Liver (tissue), 9 donors: ENCODE results near the gene ELL2. TPM values are rescaled to one million over a fixed set of nuclear protein-coding genes. Genes with fewer than 3 reads are reported as not detected.
A peak's percentile ranks its signal among the peaks of the same experiment; 100 is the strongest.

ENCODE experiments used
- DNase-seq: peaks from one replicate; pipeline ENCODE4 v3.0.0-alpha.2; 2017; ENCODE audit warnings: low spot score
- H3K27ac ChIP-seq, 2 donors: one replicate each; pipeline ENCODE4 v1.7.0; 2013; ENCODE audit warnings: inconsistent platforms in 2 of 2, low read length in 2 of 2, control low read depth in 1 of 2, low read depth in 1 of 2, mild to moderate bottlenecking in 1 of 2
- H3K27me3 ChIP-seq, 4 donors: one replicate each; pipeline versions ENCODE4 v1.6.1 to v1.7.0; 2013; ENCODE audit warnings: low read length in 3 of 4, inconsistent platforms in 1 of 4, mild to moderate bottlenecking in 1 of 4, moderate library complexity in 1 of 4; ENCODE audit not compliant: control insufficient read depth in 4 of 4, insufficient read depth in 4 of 4
- H3K36me3 ChIP-seq, 4 donors: one replicate each; pipeline versions ENCODE4 v1.6.1 to v1.7.0; 2013; ENCODE audit warnings: low read length in 3 of 4, mild to moderate bottlenecking in 3 of 4, low read depth in 1 of 4, moderate library complexity in 1 of 4; ENCODE audit not compliant: control insufficient read depth in 4 of 4, insufficient read depth in 3 of 4
- H3K4me1 ChIP-seq, 4 donors: one replicate each; pipeline versions ENCODE4 v1.6.1 to v1.7.0; 2013; ENCODE audit warnings: low read length in 3 of 4, mild to moderate bottlenecking in 3 of 4, moderate library complexity in 1 of 4; ENCODE audit not compliant: control insufficient read depth in 4 of 4, insufficient read depth in 4 of 4
- H3K4me3 ChIP-seq, 3 donors: one replicate each; pipeline versions ENCODE4 v1.6.1 to v1.7.0; 2013; ENCODE audit warnings: low read length in 3 of 3, control low read depth in 1 of 3, low read depth in 1 of 3, mild to moderate bottlenecking in 1 of 3
- H3K9ac ChIP-seq, 2 donors: one replicate each; pipeline ENCODE4 v1.7.0; 2013; ENCODE audit warnings: low read length in 2 of 2, mild to moderate bottlenecking in 2 of 2, moderate library complexity in 2 of 2, control low read depth in 1 of 2, low read depth in 1 of 2
- H3K9me3 ChIP-seq, 4 donors: one replicate each; pipeline versions ENCODE4 v1.6.1 to v1.7.0; 2013; ENCODE audit warnings: low read length in 3 of 4; ENCODE audit not compliant: control insufficient read depth in 4 of 4
- EGR1 ChIP-seq, 2 donors: IDR thresholded peaks; 2 replicates each; pipeline ENCODE4 v1.6.1; 2016 to 2018; ENCODE audit warnings: antibody characterized with exemption in 2 of 2, low read depth in 2 of 2
- FOXA1 ChIP-seq: IDR thresholded peaks from 2 replicates; pipeline ENCODE4 v1.6.1; 2016; ENCODE audit warnings: antibody characterized with exemption
- GABPA ChIP-seq, 2 donors: IDR thresholded peaks in 1 of 2; conservative IDR thresholded peaks in 1 of 2; 2 replicates each; pipeline ENCODE4 v1.6.1; 2016; ENCODE audit warnings: antibody characterized with exemption in 2 of 2, mild to moderate bottlenecking in 1 of 2, moderate library complexity in 1 of 2
- HNF4A ChIP-seq, 2 donors: conservative IDR thresholded peaks; 2 replicates each; pipeline ENCODE4 v1.6.1; 2016; ENCODE audit warnings: antibody characterized with exemption in 2 of 2, mild to moderate bottlenecking in 2 of 2
- HNF4G ChIP-seq: IDR thresholded peaks from 2 replicates; pipeline ENCODE4 v1.6.1; 2016; ENCODE audit warnings: antibody characterized with exemption
- NR2F2 ChIP-seq: IDR thresholded peaks from 2 replicates; pipeline ENCODE4 v1.6.1; 2016; ENCODE audit warnings: antibody characterized with exemption
- RAD21 ChIP-seq, 2 donors: IDR thresholded peaks; 2 replicates each; pipeline ENCODE4 v1.6.1; 2016; ENCODE audit warnings: antibody characterized with exemption in 2 of 2, mild to moderate bottlenecking in 2 of 2
- RXRA ChIP-seq, 2 donors: IDR thresholded peaks; 2 replicates each; pipeline ENCODE4 v1.6.1; 2017 to 2018; ENCODE audit warnings: antibody characterized with exemption in 2 of 2, mild to moderate bottlenecking in 1 of 2
- SP1 ChIP-seq: IDR thresholded peaks from 2 replicates; pipeline ENCODE4 v1.6.1; 2018; ENCODE audit warnings: antibody characterized with exemption, mild to moderate bottlenecking
- TAF1 ChIP-seq: conservative IDR thresholded peaks from 2 replicates; pipeline ENCODE4 v1.6.1; 2016; ENCODE audit warnings: antibody characterized with exemption, mild to moderate bottlenecking
- WGBS: extraction: QIAGEN DNeasy Blood & Tissue Kit; methylation state at CpG from one replicate; pipeline ENCODE4 v1.1.7; 2013; 5-methylcytosine and 5-hydroxymethylcytosine counted together
- polyA plus RNA-seq, 2 donors: library from polyadenylated mRNA; stranded (reverse) in 1 of 2; unstranded in 1 of 2; fragments of 200-250 nt in 1 of 2; fragments of >200 nt in 1 of 2; fragmentation: Nextera tagmentation in 1 of 2; extraction: Ambion mirVana in 1 of 2; gene quantifications; one replicate each; pipeline versions ENCODE4 v1.2.1 to v1.2.3, GENCODE V29; 2013 to 2015
- total RNA-seq, 2 donors: library from RNA; depleted of rRNA; stranded (reverse); fragments of >200 nt; gene quantifications; one replicate each; pipeline ENCODE4 v1.2.3, GENCODE V29; 2014
- TF ChIP-seq, protein P1 (sequence below): fragments of 150-350 bp; IDR thresholded peaks from 2 replicates; pipeline ENCODE4 v1.5.1; 2017; ENCODE audit warnings: improper control_type of control experiment, low read depth, low read length; ENCODE audit not compliant: missing input control
- TF ChIP-seq, protein P2 (sequence below): IDR thresholded peaks from 2 replicates; pipeline ENCODE4 v1.6.1; 2016; ENCODE audit warnings: antibody characterized with exemption, mild to moderate bottlenecking
- TF ChIP-seq, protein P3 (sequence below): IDR thresholded peaks from 2 replicates; pipeline ENCODE4 v1.6.1; 2016; ENCODE audit warnings: antibody characterized with exemption
- donor health status: healthy.
- donor health status: healthy.
- donor health status: healthy.
- donor health status: healthy.
- donor health status: healthy.

Gene ELL2
- total and polyA plus RNA-seq, 4 donors, result 21.0 to 64.5 (median 45.9) TPM

DNA sequence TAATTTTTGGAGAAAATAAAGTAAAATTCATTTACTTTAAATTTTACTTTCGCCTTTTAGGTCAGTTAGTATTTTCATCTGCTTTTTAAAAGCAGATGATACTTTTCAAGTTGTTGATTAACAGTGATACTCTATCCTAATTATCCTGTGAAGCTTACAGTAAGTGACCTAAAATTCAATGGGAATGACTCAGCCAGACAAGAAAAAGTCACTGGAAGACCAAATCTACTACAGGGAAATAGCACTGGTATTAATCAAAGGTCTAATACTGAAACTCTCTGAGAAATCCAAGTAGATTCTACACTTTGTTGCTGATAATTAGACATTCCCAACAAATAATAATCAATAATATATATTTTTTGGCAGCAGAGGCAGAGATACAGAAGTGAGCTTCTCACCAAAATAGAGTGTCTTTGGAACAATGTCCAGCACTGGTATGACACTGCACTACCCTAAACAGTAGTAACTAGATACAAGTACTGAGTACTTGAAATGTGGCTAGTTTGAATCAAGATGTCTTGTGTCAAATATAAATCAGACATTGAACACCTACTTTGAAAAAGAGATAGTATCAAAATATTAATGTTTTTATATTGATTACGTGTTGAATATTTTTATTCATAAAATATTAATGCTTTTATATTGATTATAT is 22.8 kb upstream of the ELL2 start:
- Histone ChIP-seq H3K27me3 (no peaks in the 10 kb centered on the region), H3K27ac (peak overlapping the region; percentile 9 to 35)

DNA sequence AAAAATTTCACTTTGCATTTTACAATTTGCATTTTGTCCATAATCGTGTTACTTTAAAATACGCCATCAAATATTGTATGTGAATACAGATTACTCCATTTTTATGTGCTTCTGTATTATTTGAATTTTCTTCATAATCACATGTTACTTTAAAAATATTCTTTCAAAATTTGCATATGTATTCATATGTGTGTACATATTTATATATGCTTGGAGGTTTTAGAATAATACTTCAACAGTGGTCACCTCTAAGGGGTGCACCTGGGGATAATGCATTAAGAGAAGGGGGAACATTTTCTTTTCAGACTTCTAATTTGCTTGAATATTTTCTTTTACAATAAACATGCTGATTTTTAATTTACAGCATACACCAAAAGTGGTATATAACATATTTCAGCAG is 21.9 kb upstream of the ELL2 start:
- TF ChIP-seq SP1 (no peak), NR2F2 (no peak), RXRA (IDR thresholded peaks at IDR 0.05) (no peak), HNF4A (conservative IDR thresholded peaks at IDR 0.05) (no peak), RAD21 (IDR thresholded peaks at IDR 0.05) (no peak), EGR1 (IDR thresholded peaks at IDR 0.05; ENCODE audit: low read depth in 2 of 2) (no peak)
- TF ChIP-seq, protein P1, sequence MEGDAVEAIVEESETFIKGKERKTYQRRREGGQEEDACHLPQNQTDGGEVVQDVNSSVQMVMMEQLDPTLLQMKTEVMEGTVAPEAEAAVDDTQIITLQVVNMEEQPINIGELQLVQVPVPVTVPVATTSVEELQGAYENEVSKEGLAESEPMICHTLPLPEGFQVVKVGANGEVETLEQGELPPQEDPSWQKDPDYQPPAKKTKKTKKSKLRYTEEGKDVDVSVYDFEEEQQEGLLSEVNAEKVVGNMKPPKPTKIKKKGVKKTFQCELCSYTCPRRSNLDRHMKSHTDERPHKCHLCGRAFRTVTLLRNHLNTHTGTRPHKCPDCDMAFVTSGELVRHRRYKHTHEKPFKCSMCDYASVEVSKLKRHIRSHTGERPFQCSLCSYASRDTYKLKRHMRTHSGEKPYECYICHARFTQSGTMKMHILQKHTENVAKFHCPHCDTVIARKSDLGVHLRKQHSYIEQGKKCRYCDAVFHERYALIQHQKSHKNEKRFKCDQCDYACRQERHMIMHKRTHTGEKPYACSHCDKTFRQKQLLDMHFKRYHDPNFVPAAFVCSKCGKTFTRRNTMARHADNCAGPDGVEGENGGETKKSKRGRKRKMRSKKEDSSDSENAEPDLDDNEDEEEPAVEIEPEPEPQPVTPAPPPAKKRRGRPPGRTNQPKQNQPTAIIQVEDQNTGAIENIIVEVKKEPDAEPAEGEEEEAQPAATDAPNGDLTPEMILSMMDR, result no peak
- TF ChIP-seq, protein P2, sequence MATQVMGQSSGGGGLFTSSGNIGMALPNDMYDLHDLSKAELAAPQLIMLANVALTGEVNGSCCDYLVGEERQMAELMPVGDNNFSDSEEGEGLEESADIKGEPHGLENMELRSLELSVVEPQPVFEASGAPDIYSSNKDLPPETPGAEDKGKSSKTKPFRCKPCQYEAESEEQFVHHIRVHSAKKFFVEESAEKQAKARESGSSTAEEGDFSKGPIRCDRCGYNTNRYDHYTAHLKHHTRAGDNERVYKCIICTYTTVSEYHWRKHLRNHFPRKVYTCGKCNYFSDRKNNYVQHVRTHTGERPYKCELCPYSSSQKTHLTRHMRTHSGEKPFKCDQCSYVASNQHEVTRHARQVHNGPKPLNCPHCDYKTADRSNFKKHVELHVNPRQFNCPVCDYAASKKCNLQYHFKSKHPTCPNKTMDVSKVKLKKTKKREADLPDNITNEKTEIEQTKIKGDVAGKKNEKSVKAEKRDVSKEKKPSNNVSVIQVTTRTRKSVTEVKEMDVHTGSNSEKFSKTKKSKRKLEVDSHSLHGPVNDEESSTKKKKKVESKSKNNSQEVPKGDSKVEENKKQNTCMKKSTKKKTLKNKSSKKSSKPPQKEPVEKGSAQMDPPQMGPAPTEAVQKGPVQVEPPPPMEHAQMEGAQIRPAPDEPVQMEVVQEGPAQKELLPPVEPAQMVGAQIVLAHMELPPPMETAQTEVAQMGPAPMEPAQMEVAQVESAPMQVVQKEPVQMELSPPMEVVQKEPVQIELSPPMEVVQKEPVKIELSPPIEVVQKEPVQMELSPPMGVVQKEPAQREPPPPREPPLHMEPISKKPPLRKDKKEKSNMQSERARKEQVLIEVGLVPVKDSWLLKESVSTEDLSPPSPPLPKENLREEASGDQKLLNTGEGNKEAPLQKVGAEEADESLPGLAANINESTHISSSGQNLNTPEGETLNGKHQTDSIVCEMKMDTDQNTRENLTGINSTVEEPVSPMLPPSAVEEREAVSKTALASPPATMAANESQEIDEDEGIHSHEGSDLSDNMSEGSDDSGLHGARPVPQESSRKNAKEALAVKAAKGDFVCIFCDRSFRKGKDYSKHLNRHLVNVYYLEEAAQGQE, result no peak
- Histone ChIP-seq H3K9ac (no peak overlapping the region), H3K9me3 (no peaks in the 10 kb centered on the region), H3K4me3 (no peak overlapping the region), H3K36me3 (no peaks in the 10 kb centered on the region), H3K27ac (peak overlapping the region in 1 of 2 donors; percentile 35), H3K27me3 (no peaks in the 10 kb centered on the region), H3K4me1 (peaks cover 3 to 41% (median 27%) of the 10 kb centered on the region in 4 donors)
- no peak for DNase-seq
- WGBS, result 93% methylated on average over 2 of the region's 2 CpGs

More for the DNA sequence above, 22.8 kb upstream of the ELL2 start:
- TF ChIP-seq EGR1 (IDR thresholded peaks at IDR 0.05; ENCODE audit: low read depth in 2 of 2) (no peak), TAF1 (no peak), HNF4G (no peak), HNF4A (conservative IDR thresholded peaks at IDR 0.05) (no peak), FOXA1 (no peak), GABPA (IDR thresholded peaks at IDR 0.05 in 1 of 2, conservative IDR thresholded peaks at IDR 0.05 in 1 of 2) (peak in 1 of 2 donors; percentile 8)
- TF ChIP-seq, protein P3, sequence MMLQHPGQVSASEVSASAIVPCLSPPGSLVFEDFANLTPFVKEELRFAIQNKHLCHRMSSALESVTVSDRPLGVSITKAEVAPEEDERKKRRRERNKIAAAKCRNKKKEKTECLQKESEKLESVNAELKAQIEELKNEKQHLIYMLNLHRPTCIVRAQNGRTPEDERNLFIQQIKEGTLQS, result no peak
- TF ChIP-seq, protein P2, result no peak
- no peak for DNase-seq
- H3K4me1 ChIP-seq, result peaks cover 3 to 45% (median 32%) of the 10 kb centered on the region in 4 donors
- no peaks in the 10 kb centered on the region for H3K36me3 ChIP-seq
- no peak overlapping the region for H3K4me3 ChIP-seq
- 95% methylated on average over 2 of the region's 2 CpGs for WGBS
- no peaks in the 10 kb centered on the region for H3K9me3 ChIP-seq
- H3K9ac ChIP-seq, result no peak overlapping the region
